WI38 (cell line): ENCODE data around the gene THEMIS.

Source experiments
- H3K4me3 ChIP-seq: 2 replicates; pipeline ENCODE4 v1.5.1; 2011; ENCODE audit warnings: low read depth, mild to moderate bottlenecking, control low read depth, low read length
- CTCF ChIP-seq: IDR thresholded peaks from 2 replicates; pipeline ENCODE4 v1.5.1; 2012; ENCODE audit warnings: low read depth, mild to moderate bottlenecking, control low read depth, low read length

THEMIS gene

GRCh38 chr6:127859956-127860355 is 40.9 kb downstream of the THEMIS start:
- H3K4me3 ChIP-seq, result no peak overlapping the region

GRCh38 chr6:127858727-127859391 is 42.0 kb downstream of the THEMIS start:
- TF ChIP-seq CTCF, result no peak
- H3K4me3 ChIP-seq, result no peak overlapping the region

More at GRCh38 chr6:127859956-127860355, 40.9 kb downstream of the THEMIS start:
- TF ChIP-seq CTCF, result no peak

- no peak overlapping the region for H3K4me3 ChIP-seq
These were observed 43.7 kb downstream of the THEMIS start for GRCh38 chr6:127857051-127857637.

GRCh38 chr6:127855542-127856159 is 45.2 kb downstream of the THEMIS start:
- no peak overlapping the region for H3K4me3 ChIP-seq
- TF ChIP-seq CTCF, result peak; percentile 46

More at GRCh38 chr6:127857051-127857637, 43.7 kb downstream of the THEMIS start:
- no peak for TF ChIP-seq CTCF

- no peak for TF ChIP-seq CTCF
These were observed 46.8 kb downstream of the THEMIS start for GRCh38 chr6:127854009-127854408.

GRCh38 chr6:127851197-127851596 is 49.7 kb downstream of the THEMIS start:
- no peak overlapping the region for H3K4me3 ChIP-seq

More at GRCh38 chr6:127854009-127854408, 46.8 kb downstream of the THEMIS start:
- no peak overlapping the region for H3K4me3 ChIP-seq

More at GRCh38 chr6:127851197-127851596, 49.7 kb downstream of the THEMIS start:
- TF ChIP-seq CTCF, result no peak
